ENCODE data around the gene SAA2.

DNA sequence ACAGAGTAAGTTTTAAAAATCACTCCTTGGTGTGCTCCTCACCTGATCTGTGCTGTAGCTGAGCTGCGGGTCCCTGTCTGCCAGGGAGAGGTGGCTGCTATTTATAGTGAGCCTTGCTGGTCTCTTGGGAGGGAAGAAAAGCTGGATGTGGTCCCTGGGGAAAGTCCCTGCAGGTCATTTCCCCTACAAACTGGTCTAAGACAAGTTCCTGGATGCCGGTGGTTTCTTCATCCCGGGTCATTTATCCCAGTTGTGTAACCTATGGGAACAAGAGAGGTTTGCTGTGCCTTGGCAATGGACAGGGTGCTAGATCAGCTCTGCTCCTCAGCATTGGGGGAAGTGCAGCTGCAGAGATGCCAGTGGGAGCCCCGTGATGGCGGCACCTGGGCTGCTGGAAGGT, at the start of gene SAA2:
- TF ChIP-seq, protein P1, sequence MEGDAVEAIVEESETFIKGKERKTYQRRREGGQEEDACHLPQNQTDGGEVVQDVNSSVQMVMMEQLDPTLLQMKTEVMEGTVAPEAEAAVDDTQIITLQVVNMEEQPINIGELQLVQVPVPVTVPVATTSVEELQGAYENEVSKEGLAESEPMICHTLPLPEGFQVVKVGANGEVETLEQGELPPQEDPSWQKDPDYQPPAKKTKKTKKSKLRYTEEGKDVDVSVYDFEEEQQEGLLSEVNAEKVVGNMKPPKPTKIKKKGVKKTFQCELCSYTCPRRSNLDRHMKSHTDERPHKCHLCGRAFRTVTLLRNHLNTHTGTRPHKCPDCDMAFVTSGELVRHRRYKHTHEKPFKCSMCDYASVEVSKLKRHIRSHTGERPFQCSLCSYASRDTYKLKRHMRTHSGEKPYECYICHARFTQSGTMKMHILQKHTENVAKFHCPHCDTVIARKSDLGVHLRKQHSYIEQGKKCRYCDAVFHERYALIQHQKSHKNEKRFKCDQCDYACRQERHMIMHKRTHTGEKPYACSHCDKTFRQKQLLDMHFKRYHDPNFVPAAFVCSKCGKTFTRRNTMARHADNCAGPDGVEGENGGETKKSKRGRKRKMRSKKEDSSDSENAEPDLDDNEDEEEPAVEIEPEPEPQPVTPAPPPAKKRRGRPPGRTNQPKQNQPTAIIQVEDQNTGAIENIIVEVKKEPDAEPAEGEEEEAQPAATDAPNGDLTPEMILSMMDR (conservative IDR thresholded peaks at IDR 0.05), result no peak
- no peak for TF ChIP-seq EZH2 (IDR thresholded peaks at IDR 0.05; ENCODE audit: low read depth)

Measured in PC-9 (cell line).